NB4 (cell line): ENCODE data around the gene RASGEF1C.

Experiments used
- DNase-seq: peaks from one replicate; pipeline ENCODE4 v3.0.0; 2010; ENCODE audit warnings: low read depth
- H3K4me3 ChIP-seq: one replicate; pipeline ENCODE4 v1.5.1; 2011; ENCODE audit warnings: mild to moderate bottlenecking, low read depth, low read length, moderate library complexity
- MAX ChIP-seq: IDR thresholded peaks from 2 replicates; pipeline ENCODE4 v1.6.1; 2011; ENCODE audit warnings: low read depth, low read length
- MYC ChIP-seq: IDR thresholded peaks from 2 replicates; pipeline ENCODE4 v1.6.1; 2011; ENCODE audit warnings: low read depth, low read length
- POLR2A ChIP-seq: IDR thresholded peaks from 2 replicates; pipeline ENCODE4 v1.6.1; 2011; ENCODE audit warnings: mild to moderate bottlenecking; ENCODE audit not compliant: insufficient read length; ENCODE audit errors: extremely low read depth
- TF ChIP-seq, protein P1 (sequence below): IDR thresholded peaks from one replicate; pipeline ENCODE4 v1.5.1; 2012; ENCODE audit warnings: low read depth, low read length

The RASGEF1C gene

DNA sequence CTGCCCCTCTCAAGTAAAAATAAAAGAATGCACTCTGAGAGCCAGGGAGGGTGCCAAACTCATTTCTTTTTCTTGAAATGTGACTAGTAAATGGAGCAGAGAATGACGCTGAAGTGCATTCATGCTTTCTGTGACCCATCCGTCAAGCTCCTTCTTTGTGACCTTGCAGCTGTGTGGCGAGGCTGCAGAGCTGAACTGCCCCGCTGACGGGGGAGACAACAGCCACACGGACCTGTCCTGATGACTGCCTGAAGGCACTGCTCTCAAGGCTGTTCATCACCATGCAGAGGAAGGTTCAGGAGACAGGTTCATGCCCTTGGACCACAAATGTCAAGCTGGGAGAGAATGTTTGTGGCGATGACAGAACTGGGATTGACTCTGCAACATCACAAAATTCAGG, 21.0 kb upstream of the RASGEF1C start:
- H3K4me3 ChIP-seq: no peak overlapping the region
- no peak for DNase-seq
- TF ChIP-seq POLR2A (no peak), MYC (no peak), MAX (no peak)

DNA sequence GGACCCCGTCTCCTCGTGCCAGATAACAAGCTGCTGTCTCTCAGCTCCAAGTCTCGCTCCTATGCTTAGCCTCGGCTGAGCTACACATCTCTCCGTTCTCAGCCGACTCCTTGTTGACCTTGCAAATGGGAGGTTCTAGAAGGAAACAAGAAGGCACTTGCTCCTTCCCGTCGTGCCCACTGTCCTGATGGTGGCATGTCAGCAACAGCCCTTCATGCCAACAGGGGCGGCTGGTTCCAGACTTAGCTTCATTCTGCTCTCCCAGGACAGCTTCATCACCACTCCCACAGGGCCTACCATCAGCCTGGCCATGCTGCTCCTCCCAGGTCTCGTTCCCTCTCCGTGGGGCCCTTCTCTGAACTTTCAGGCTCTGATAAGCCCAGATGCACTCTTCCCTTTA, 13.0 kb upstream of the RASGEF1C start:
- TF ChIP-seq MAX (no peak), POLR2A (no peak), MYC (no peak)
- TF ChIP-seq, protein P1, sequence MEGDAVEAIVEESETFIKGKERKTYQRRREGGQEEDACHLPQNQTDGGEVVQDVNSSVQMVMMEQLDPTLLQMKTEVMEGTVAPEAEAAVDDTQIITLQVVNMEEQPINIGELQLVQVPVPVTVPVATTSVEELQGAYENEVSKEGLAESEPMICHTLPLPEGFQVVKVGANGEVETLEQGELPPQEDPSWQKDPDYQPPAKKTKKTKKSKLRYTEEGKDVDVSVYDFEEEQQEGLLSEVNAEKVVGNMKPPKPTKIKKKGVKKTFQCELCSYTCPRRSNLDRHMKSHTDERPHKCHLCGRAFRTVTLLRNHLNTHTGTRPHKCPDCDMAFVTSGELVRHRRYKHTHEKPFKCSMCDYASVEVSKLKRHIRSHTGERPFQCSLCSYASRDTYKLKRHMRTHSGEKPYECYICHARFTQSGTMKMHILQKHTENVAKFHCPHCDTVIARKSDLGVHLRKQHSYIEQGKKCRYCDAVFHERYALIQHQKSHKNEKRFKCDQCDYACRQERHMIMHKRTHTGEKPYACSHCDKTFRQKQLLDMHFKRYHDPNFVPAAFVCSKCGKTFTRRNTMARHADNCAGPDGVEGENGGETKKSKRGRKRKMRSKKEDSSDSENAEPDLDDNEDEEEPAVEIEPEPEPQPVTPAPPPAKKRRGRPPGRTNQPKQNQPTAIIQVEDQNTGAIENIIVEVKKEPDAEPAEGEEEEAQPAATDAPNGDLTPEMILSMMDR: no peak
- no peak for DNase-seq
- no peak overlapping the region for H3K4me3 ChIP-seq

GRCh38 chr5:180217797-180218196, 8.8 kb upstream of the RASGEF1C start:
- TF ChIP-seq MAX (no peak), MYC (no peak), POLR2A (no peak)
- TF ChIP-seq, protein P1: no peak
- H3K4me3 ChIP-seq: no peak overlapping the region
- DNase-seq: no peak

DNA sequence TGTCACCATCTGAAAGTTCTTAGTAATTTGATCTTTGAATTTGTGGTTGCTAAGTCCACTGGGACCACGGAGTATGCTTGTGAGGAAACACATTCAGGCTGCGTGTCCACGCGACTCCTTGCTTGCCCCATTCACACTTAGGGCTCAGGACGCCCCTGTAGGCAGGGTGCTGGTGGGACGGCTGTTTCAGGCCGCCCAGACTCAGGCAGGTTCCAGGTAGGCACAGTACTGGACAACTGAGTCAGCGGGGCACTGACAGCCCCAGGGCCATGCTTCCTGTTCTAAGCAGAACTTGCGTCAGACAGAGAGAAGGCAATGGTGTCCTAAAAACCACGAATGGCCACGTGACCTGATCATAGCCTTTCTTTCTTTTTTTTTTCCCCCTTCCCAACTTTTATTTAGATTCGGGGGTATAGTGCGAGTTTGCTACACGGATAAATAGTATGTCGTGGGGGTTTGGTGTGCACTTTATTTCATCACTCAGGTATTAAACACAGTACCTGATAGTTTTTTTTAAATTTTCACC, 7.7 kb upstream of the RASGEF1C start:
- peak; percentile 30 for DNase-seq
- TF ChIP-seq MAX (peak; percentile 59), MYC (no peak)
- no peak overlapping the region for H3K4me3 ChIP-seq

DNA sequence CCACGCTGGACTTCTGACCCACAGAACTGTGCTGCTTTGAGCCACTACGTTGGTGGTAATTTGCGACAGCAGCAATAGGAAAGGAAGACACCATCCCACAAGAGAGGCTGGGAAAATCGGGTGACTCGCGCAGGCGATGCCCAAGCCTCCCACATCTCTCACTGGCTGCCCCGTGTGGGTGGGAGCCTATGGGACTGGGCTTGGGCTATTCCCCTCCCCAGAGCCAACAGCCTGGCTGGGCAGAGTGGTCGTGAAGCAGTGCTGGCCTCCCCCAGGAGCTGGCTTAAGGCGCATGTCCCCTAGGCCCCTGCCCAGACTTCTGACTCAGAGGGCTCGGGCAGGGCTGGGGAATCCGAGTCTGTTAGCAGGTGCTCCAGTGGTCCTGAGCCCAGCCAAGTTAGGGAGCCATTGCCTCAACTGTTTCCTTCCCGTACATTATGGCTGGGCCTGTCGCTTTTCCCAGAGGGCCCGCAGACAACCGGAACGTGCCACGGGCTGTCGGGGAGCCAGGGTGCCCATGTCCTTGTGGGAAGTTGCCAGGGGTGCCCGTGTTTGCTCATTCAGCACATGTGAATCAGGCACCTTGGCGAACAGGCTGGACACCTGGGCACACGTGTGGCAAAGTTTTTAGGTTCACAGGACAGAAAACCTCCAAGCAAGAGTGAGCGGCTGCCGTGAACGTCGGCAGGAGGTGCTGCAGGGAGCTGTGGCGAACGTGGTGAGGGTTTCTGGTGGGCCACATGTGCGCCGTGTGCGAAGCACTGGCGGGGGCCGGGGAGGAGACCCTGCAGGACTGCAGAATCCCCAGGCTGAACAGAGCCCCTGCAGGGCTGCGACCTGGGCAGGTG, 7.0 kb upstream of the RASGEF1C start:
- H3K4me3 ChIP-seq: no peak overlapping the region
- DNase-seq: no peak
- TF ChIP-seq, protein P1: no peak
- TF ChIP-seq MYC: no peak
- no peak for TF ChIP-seq MAX
- TF ChIP-seq POLR2A: no peak

DNA sequence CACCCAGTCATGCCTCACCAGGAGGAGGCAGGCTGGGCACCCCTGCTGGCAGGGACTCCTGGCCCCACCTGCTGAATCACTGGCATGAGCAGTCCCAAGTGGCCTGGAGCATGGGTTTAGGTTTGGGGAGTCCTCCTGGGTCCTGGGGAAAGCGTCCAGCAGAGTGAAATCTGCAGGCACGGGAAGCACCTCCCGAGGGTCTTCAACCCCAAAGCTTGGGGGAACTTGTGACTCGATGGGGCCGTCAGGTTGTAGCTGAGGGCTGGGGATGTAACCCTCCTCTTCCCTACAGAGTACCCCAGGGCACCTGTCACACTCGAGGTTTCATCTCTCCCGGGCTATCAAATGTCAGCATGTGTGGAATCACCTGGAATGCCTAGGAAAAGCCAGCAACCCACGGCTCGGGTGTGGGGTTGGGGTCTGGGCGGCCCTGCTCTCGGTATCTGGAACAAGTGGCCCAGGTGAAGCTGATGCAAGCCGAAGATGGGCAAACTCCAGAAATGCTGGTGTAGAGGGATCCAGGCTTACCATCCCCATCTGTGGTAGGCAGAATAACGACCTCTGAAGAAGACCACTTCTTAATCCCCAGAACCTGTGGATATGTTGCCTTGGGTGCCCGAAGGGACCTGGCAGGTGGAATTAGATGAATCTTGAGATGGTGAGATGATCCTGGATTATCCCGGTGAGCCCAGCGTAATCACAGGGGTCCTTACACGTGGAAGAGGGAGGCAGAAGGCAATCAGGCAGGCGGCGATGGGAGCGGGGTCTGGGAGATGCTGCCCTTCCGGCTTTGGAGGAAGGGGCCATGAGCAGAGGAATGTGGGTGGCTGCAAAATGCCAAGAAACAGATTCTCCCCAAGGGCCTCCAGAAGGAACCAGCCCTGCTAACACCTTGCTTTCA, 6.1 kb upstream of the RASGEF1C start:
- H3K4me3 ChIP-seq: no peak overlapping the region
- no peak for DNase-seq
- no peak for TF ChIP-seq MYC
- TF ChIP-seq, protein P1: no peak
- no peak for TF ChIP-seq POLR2A
- TF ChIP-seq MAX: no peak
